Measurements from ENCODE around the gene TM7SF2. TPM values are rescaled to one million over a fixed set of nuclear protein-coding genes. Genes with fewer than 3 reads are reported as not detected.

Gene TM7SF2
- polyA plus RNA-seq, 1 donor (not counting 4 experiments of a cell fraction or from before 2014, with no cell fraction given): 9.7 TPM

DNA sequence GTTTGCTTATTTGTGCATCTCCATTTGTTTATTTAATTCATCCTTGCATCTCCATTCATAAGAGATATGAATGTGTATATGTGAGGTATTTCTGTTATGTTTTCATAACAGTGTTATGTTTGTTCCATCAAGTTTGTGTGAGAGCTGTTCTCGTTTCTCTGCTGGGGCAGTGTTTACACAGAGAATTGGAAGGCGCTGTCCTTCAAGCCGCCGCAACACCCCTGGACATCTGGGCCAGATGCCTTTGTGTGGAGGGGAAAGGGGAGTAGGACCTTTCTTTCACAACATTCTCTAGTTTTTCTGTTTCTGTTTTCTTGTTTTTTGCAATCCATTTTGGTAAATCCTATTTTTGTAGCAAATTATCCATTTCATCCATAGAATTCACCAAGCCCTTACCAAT lies 7.0 kb upstream of the TM7SF2 start:
- dilution Hi-C loops (cut with MboI; ENCODE audit: extremely low pct_ligation_motif_present, low sequenced_read_pairs): no loop called here
- Histone ChIP-seq H3K9me3 (ENCODE audit: control insufficient read depth, low read depth, low read length) (no peaks in the 10 kb centered on the region), H3K4me1 (ENCODE audit: control insufficient read depth, extremely low read depth, insufficient read depth, low read length) (no peaks in the 10 kb centered on the region), H3K27me3 (ENCODE audit: control insufficient read depth, extremely low read depth, insufficient read depth, low read length) (no peaks in the 10 kb centered on the region), H3K79me2 (ENCODE audit: control insufficient read depth, insufficient read depth, low read length) (peaks cover 2% of the 10 kb centered on the region), H2AFZ (ENCODE audit: control insufficient read depth, low read length) (no peak overlapping the region), H3K27ac (ENCODE audit: control insufficient read depth, insufficient read depth, low read length) (no peak overlapping the region), H3K4me3 (ENCODE audit: control insufficient read depth in 2 of 3, extremely low read depth in 1 of 3, insufficient read depth in 2 of 3, low read depth in 1 of 3, low read length in 3 of 3) (no peak overlapping the region), H3K9ac (ENCODE audit: control insufficient read depth, extremely low read depth, insufficient read depth, low read length) (no peak overlapping the region), H3K4me2 (ENCODE audit: control insufficient read depth, extremely low read depth, insufficient read depth, low read depth, low read length) (no peak overlapping the region), H3K36me3 (ENCODE audit: control insufficient read depth in 2 of 2, extremely low read depth in 1 of 2, insufficient read depth in 2 of 2, low read length in 2 of 2) (peaks cover 6 to 10% of the 10 kb centered on the region in 2 experiments), H4K20me1 (ENCODE audit: control insufficient read depth, extremely low read depth, insufficient read depth, low read length) (no peaks in the 10 kb centered on the region), H3K9me1 (ENCODE audit: control insufficient read depth, extremely low read depth, insufficient read depth, low read length) (no peaks in the 10 kb centered on the region)
- FAIRE-seq: no peak
- DNase-seq (ENCODE audit: low read depth, low spot score): no peak
- TF ChIP-seq, protein P1, sequence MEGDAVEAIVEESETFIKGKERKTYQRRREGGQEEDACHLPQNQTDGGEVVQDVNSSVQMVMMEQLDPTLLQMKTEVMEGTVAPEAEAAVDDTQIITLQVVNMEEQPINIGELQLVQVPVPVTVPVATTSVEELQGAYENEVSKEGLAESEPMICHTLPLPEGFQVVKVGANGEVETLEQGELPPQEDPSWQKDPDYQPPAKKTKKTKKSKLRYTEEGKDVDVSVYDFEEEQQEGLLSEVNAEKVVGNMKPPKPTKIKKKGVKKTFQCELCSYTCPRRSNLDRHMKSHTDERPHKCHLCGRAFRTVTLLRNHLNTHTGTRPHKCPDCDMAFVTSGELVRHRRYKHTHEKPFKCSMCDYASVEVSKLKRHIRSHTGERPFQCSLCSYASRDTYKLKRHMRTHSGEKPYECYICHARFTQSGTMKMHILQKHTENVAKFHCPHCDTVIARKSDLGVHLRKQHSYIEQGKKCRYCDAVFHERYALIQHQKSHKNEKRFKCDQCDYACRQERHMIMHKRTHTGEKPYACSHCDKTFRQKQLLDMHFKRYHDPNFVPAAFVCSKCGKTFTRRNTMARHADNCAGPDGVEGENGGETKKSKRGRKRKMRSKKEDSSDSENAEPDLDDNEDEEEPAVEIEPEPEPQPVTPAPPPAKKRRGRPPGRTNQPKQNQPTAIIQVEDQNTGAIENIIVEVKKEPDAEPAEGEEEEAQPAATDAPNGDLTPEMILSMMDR (optimal IDR thresholded peaks at IDR 0.05 in 1 of 3, IDR thresholded peaks at IDR 0.05 in 1 of 3, conservative IDR thresholded peaks at IDR 0.05 in 1 of 3; ENCODE audit: extremely low read depth in 1 of 3, insufficient read depth in 2 of 3, low read length in 3 of 3): no peak
- TF ChIP-seq EZH2 (IDR thresholded peaks at IDR 0.05; ENCODE audit: low read length): no peak

DNA sequence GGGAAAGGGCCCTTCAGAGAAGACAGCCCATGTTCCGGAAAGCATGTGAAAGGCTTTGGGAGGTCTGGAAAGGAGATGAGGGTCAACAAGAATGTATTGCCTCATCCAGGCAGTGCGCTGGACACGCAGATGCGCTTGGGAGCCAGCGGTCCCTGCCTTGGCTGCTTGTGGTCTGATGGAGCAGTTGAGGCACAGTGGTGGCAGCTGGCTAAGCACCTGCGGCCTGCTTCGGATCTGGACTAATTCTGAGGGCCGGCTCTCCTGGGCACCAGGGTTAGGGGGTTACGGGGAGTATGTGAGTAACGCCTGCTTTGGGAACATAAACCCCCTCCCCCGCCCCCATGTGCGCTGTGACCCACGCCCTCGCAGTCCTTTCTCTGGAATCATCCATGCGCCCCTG lies 4.6 kb upstream of the TM7SF2 start:
- no peaks in the 10 kb centered on the region for H3K27me3 ChIP-seq (ENCODE audit: control insufficient read depth, extremely low read depth, insufficient read depth, low read length)
- no peak overlapping the region for H3K27ac ChIP-seq (ENCODE audit: control insufficient read depth, insufficient read depth, low read length)
- peaks cover 8% of the 10 kb centered on the region for H3K4me1 ChIP-seq (ENCODE audit: control insufficient read depth, extremely low read depth, insufficient read depth, low read length)
- FAIRE-seq: no peak
- H2AFZ ChIP-seq (ENCODE audit: control insufficient read depth, low read length): no peak overlapping the region
- H3K9me1 ChIP-seq (ENCODE audit: control insufficient read depth, extremely low read depth, insufficient read depth, low read length): no peaks in the 10 kb centered on the region
- no peak overlapping the region for H3K4me2 ChIP-seq (ENCODE audit: control insufficient read depth, extremely low read depth, insufficient read depth, low read depth, low read length)
- no peak for DNase-seq (ENCODE audit: low read depth, low spot score)
- H3K79me2 ChIP-seq (ENCODE audit: control insufficient read depth, insufficient read depth, low read length): peaks cover 2% of the 10 kb centered on the region
- dilution Hi-C loops (cut with MboI; ENCODE audit: extremely low pct_ligation_motif_present, low sequenced_read_pairs): no loop called here
- no peaks in the 10 kb centered on the region for H3K9me3 ChIP-seq (ENCODE audit: control insufficient read depth, low read depth, low read length)
- H3K4me3 ChIP-seq (ENCODE audit: control insufficient read depth in 2 of 3, extremely low read depth in 1 of 3, insufficient read depth in 2 of 3, low read depth in 1 of 3, low read length in 3 of 3): no peak overlapping the region
- TF ChIP-seq, protein P1 (optimal IDR thresholded peaks at IDR 0.05 in 1 of 3, IDR thresholded peaks at IDR 0.05 in 1 of 3, conservative IDR thresholded peaks at IDR 0.05 in 1 of 3; ENCODE audit: extremely low read depth in 1 of 3, insufficient read depth in 2 of 3, low read length in 3 of 3): no peak
- TF ChIP-seq EZH2 (IDR thresholded peaks at IDR 0.05; ENCODE audit: low read length): no peak
- H3K9ac ChIP-seq (ENCODE audit: control insufficient read depth, extremely low read depth, insufficient read depth, low read length): no peak overlapping the region
- H4K20me1 ChIP-seq (ENCODE audit: control insufficient read depth, extremely low read depth, insufficient read depth, low read length): no peaks in the 10 kb centered on the region
- peaks cover 10 to 14% of the 10 kb centered on the region in 2 experiments for H3K36me3 ChIP-seq (ENCODE audit: control insufficient read depth in 2 of 2, extremely low read depth in 1 of 2, insufficient read depth in 2 of 2, low read length in 2 of 2)
